IPS-NIHi7 (cell line): Measurements from ENCODE around the gene BATF2.
"Not testable (repeated sequence)": the region's sequence is repeated elsewhere in the genome, so short reads cannot be mapped to it uniquely, and the experiment has no call there.

ENCODE experiments used
- DNase-seq: peaks from one replicate; pipeline ENCODE4 v3.0.0; 2012; ENCODE audit warnings: mixed read lengths; ENCODE audit errors: extremely low spot score

The BATF2 gene

DNA sequence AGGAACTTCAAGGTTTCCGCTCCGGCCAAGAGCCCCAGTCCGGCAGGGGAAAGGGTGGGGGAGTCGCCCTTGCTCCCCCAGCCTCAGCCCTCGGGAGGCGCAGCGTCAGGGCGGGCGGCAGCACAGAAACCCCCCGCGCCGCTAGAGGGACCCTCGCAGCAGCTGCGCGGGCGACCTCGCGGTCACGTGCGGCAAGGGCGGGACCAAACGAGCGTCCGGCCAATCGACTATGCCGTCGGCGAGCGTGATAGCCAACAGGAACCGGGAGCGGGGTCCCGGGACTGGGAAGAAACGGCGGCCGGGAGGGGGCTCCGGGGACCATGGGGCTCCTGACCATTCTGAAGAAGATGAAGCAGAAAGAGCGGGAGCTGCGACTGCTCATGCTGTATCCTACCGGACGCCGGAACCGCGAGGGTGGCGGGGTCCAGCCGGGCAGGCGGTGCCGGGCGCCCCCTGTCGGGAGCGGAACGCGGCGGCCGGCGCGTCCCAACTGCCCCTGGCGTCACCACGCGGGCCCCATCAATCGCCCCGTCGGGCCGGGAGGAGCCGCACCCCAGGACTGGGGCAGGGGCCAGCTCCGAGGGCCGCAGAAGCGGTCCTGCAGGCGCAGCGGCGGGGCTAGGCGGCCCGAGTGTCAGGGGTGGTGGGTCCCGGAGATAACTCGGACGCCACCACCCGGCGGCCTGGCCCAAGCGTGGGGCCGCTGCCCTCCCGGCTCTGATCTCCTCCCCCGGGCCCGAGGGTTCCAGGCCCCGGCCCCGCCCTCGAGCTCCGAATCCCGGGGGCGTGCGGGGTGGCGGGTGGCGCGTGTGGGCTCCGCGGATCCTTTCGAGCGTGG is 17.3 kb upstream of the BATF2 start, which contains the start of gene ARL2:
ARL2 (plus strand) TSS at position 273 of the 838 bp plus-strand sequence; CDS start at position 321, 48 bp downstream.
- peak; percentile 96 for DNase-seq

- DNase-seq, result peak; percentile 96
Observed at GRCh38 chr11:65013130-65013887, 16.5 kb upstream of the BATF2 start.

DNA sequence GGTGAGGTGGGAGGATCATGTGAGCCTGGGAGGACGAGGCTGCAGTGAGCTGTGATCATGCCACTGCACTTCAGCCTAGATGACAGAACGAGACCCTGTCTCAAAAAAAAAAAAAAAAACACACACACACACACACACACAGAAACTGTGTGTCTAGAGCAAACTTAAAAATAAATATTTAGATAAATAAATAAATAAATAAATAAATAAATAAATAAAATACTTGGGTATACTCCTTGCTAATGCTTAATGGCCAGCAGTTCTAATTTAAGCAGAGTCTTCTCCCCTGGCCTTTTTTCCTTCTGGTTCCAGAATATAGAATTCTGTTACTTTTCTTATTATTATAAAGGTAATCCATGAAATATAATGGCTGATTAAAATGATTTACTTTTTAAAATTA is 12.1 kb upstream of the BATF2 start:
- DNase-seq, result no peak

DNA sequence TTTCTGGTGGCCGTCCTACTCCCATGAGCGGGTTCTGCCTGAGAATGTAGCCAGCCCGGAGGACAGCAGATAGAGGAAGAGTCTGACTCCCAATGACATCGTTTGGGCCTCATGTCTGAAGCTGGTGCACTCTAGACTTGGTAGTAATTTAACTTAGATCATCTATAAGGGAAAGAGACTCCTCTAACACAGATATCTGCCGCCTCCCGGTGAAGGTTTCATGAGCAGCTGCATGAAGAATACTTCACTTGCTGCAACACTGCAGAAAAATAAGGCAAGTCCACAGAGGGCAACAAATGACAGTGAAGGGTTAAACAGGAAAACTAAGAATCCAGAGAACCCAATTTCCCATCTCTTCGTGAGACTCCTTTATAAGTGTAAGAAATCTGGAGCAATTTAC is 11.2 kb upstream of the BATF2 start:
- DNase-seq, result no peak

DNA sequence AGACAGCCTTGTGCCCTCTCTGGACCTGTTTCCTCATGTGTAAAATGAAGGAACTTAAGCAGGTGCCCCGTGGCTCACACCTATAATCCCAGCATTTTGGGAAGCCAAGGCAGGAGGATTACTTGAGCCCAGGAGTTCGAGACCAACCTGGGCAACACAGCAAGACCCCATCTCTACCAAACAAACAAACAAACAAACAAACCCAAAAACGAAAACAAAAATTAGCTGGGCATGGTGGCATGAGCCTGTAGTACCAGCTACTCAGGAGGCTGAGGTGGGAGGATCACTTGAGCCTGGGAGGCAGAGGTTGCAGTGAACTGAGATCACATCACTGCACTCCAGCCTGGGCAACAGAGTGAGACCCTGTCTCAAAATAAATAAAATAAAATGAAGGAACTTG is 7.2 kb upstream of the BATF2 start:
- DNase-seq, result not testable (repeated sequence)

- DNase-seq, result peak; percentile 68
Observed at GRCh38 chr11:65003282-65003681, 6.5 kb upstream of the BATF2 start.

- no peak for DNase-seq
Observed at GRCh38 chr11:65002706-65003105, 5.9 kb upstream of the BATF2 start.

- no peak for DNase-seq
Observed at GRCh38 chr11:64999478-64999877, 2.7 kb upstream of the BATF2 start.

- no peak for DNase-seq
Observed at GRCh38 chr11:64998690-64999431, 2.1 kb upstream of the BATF2 start.

DNA sequence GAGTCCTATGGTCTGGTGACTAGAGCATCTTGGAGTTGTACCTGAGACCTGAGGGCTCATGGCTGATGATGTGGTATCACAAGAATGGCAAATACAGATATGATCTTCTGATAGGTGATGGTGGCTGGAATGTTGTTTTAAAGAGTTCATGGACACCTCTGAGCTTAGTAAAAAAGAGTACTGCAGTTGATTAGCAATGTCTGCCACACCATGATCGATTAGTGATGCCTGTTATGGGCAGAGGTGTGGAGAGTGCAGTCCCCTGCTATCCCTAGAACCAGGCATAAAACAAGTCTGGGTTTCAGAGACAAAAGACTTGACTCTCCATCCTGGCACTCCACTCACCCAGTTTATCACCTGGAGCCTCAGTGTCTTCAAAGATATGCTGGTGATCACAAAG is 1.4 kb upstream of the BATF2 start:
- no peak for DNase-seq

DNA sequence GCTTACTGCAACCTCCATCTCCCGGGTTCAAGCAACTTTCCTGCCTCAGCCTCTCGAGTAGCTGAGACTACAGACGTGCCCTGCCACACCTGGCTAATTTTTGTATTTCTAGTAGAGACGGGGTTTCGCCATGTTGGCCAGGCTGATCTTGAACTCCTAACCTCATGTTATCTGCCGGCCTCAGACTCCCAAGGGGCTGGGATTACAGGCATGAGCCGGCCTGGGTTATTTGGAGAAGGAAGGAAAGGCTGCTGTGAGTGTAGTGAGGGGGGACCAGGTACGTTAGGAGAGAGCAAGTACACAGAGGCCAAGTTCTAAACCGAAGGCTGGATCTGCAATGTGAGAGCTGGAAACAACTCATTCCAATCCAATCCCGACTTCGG is 453 bp downstream of the BATF2 start:
- no peak for DNase-seq

DNA sequence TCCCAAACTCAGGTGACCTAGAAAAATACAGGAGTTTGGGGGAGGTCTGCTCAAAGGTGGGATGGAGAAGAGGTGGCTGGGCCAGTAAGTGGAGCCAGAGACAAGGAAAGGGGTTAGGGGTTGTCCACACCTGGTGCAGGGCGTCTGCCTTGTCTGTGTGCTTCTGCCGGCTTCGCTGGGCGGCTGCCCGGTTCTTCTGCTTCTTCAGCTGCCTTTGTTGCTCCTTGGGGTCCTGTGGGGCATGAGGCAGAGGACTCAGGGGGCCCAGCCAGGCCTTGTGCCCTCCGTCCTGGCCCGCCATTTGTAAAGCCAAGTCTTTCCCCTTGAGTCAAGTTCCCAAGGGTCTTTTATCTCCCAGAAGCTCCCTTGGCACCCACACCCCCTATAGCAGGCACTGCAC is 2.5 kb downstream of the BATF2 start:
- peak; percentile 5 for DNase-seq

DNA sequence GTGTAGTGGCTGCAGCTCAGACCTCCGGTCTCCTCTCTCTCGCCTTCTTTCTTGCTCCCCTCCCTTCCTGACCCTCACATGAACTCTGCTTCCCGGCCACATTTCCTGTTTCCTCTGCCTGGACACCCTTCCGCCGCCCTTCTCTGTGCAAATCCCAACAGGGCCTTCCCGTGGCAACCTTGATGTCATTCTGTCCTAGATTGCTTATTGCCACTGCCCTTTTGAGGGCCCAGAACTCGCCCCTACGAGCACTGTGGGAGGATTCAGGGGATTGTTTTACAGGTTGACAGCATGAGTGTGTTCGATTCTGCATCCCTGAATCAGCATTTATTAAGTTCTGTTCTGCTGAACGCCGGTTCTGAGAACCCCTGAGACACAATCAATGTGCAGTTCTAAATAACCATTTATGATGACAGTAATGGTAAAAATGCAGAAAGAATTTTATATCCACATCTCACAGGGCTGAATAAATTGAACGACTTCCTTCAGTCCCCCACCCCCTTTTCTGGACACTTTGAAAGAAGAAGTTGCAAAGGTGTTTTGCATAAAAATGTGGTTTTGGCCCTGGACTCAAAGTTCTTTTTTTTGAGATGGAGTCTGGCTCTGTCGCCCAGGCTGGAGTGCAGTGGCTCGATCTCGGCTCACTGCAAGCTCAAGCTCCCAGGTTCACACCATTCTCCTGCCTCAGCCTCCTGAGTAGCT is 6.4 kb downstream of the BATF2 start:
- DNase-seq, result no peak

DNA sequence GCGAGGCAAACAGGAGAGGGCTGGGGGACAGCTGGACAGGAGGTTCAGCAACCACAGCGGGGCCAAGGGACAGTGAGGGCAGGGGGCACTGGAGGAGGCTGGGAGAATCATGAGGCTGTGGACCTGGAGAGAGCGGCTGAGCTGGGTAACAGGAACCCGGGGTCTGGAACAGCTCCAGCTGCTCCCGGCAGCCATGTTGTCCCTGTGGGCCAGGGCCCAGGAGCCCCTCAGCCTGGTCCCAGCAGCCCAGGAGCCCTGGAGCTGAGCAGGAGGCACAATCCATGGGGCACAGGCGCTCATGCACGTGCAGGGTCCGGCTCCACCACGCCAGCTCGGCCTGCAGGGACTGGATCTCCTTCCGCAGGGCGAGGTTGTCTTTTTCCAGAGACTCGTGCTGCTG is 7.4 kb downstream of the BATF2 start:
- no peak for DNase-seq

DNA sequence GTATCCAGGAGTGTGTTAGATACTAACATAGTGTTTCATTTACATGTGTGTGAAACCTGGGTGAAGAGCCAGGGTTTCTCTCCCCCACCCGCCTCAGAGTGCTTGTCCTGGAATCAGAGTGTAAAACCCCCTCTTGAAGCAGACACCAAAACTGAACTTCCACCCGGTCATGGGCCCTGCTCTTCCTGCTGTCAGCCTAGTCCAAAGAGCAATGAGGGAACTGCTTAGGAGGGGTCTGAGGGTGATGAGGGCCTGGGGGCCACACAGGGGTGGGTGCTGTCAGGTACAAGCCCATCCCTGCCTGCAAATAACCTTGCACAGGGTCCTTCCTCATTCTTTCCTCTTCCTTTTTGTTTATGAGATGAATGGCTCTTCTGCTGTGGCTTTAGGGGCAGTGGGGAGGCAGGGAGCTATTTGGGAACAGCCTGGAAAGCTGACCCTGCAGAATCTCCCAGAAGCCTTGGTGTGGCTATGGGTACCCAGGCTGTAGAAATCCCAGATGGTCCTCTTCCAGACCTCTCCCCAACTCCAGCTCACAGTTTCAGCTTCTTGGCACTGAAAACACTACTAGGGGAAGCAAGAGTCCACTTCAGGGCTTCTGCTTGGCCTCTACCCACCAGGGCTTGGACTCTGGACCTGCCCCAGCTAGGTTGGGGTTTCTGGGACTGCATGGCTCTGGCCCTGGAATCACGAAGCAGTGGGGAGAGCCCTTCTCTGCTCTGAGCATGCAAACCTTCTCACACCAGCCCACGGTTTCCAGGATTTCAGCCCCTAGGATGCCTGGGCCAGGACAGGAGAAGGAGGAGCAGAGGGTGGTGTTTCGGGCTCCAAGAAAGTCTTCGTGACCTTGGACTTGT is 8.5 kb downstream of the BATF2 start:
- DNase-seq, result no peak

GRCh38 chr11:64983339-64983738 is 13.4 kb downstream of the BATF2 start:
- DNase-seq, result not testable (repeated sequence)

GRCh38 chr11:64976651-64977050 is 20.1 kb downstream of the BATF2 start:
- DNase-seq, result no peak

- no peak for DNase-seq
Observed at GRCh38 chr11:64974124-64974523, 22.6 kb downstream of the BATF2 start.

DNA sequence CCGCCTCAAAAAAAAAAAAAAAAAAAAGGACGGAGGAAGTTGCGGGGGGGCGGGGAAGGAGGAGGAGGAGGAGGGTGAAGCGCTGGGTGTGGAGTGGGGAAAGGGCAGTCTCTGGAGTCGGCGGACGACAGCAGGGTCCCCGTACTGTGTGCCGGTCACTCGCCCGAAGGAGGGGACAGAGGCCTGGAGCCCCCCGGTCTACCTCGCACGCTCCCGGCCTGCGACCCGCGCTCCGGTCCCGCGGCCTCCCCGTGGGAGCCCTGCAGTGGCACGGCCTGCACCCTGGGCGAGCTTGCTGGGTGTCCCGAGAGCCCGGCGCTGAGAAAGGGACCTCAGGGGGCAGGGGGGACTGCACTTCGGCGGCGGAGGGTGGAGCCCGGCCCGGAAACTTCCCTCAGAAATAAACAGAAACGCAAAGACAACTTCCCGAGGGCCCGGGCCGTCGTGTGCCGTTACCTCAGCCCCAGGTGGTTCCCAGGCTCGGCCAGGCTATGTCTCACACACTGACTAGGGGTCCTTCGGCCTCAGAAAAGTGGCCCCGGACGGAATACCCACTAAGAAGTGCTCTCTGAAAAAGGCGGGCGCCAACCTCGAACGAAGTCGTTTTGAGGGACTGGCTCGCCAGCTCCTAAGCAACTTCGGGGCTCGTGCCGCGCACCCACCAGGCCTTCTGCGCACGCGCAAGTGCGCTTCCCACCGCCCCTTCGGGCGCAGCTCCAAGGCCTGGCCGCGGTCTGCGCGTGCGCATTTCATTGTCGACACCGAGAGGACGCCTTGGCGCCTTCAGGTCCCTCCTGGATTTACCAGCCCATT is 25.1 kb downstream of the BATF2 start, which contains the start of gene MAJIN:
MAJIN (minus strand) TSS at position 688 of the 813 bp plus-strand sequence. CDS start 12,703 bp downstream, outside the sequence.
- peak; percentile 86 for DNase-seq

- no peak for DNase-seq
Observed at GRCh38 chr11:64970731-64971151, 26.0 kb downstream of the BATF2 start.
